H7 (cell line): ENCODE measurements around the gene PRSS2. TPM values are rescaled to one million over a fixed set of nuclear protein-coding genes. Genes with fewer than 3 reads are reported as not detected.

ENCODE experiments used
- DNase-seq: peaks from one replicate; pipeline ENCODE4 v3.0.0; 2012
- H3K27me3 ChIP-seq: 2 replicates; pipeline ENCODE4 v1.6.0; 2011; ENCODE audit warnings: mild to moderate bottlenecking, low read length; ENCODE audit not compliant: control insufficient read depth, insufficient read depth
- H3K36me3 ChIP-seq: replicated peaks from 2 replicates; pipeline ENCODE4 v1.5.1; 2011; ENCODE audit warnings: low read length; ENCODE audit not compliant: control insufficient read depth, insufficient read depth
- H3K4me3 ChIP-seq: 2 replicates; pipeline ENCODE4 v1.5.1; 2011; ENCODE audit warnings: low read depth, mild to moderate bottlenecking, control low read depth, low read length, moderate library complexity; ENCODE audit not compliant: insufficient read depth
- total RNA-seq: library from RNA; depleted of rRNA; stranded (reverse); fragments of >200 nt; shearing (Covaris generic); gene quantifications from 2 replicates; pipeline ENCODE4 v1.2.3, GENCODE V29; 2014

PRSS2 gene
- total RNA-seq, 1 experiment from 2014 or later = 0.97 TPM

DNA sequence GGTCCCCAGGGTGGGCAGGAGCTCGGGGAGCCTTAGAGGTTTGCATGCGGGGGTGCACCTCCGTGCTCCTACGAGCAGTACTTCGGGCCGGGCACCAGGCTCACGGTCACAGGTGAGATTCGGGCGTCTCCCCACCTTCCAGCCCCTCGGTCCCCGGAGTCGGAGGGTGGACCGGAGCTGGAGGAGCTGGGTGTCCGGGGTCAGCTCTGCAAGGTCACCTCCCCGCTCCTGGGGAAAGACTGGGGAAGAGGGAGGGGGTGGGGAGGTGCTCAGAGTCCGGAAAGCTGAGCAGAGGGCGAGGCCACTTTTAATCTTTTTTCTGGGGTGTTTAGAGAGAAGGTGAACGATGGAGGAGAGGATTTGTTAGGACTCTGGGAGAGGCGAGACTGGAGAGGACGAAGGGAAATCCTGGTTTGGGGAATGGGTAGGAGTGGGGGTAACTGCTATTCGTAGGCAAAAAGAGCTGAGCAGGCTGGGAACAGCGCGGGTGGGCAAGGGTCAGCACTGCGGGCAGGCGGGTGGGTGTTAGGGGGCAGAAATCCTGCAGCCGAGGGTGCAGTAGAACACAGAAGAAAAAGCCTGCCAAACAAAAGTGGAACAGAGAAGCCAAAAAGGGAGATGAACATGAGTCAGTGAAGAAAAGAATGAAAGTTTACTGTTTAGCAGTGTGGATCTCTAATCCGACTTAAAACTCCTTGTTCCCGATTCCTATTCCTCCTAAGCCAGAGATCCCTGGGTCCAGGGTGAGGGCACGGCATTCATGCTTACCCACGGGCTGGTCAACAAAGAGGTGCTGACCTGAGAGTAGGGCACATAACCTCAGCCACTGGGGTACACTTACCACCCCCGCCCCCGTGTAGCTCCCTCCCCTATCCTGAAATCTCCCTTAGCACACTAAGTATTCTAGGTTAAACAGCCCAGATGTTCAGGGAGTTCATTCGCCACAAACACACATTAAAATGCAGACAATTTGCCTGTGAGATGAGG lies 26.9 kb downstream of the PRSS2 start:
- DNase-seq = peak; percentile 63
- Histone ChIP-seq H3K27me3 (peaks cover 47% of the 10 kb centered on the region), H3K36me3 (no peaks in the 10 kb centered on the region), H3K4me3 (peak overlapping the region; percentile 47)

DNA sequence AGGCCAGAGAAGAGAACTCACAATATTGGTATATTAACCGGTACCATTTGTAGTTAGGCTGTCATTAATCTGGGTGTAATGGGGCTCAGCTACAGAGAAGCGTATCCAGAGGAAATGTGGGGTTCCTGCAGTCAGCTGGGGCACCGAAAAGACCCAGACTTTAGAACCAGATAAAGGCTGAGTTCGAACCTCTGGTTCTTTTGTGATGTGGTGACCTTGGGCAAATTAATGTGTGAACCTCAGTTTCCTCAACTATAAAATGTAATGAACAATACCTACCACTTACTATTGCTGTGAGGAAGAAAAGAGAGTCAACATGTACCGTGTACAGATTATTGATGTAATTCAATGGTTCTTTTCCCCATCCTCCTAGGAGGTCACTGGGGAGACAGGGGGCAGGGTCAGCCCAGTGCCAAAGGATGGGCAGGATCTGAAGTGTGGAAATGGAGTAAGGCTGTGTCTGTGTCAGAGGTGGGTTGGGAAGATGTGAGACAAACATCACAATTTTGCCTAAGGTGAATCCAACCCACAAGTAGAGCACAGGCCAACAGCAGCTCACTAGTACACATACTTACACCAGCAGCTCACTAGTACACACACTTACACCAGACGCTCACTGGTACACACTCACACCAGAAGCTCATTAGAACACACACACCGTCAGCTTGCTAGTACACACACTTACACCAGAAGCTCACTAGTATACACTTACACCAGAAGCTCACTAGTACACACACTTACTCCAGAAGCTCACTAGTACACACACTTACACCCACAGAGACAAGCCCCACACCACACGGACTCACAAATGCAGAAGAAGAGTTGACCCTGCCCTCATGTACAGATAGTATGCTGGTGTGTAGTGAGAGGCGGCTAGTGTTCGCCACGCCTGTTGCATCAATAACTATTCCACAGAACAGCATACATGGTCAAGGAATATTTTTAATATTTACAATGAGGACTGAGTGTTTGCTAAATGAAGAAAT lies 28.0 kb downstream of the PRSS2 start:
- no peak for DNase-seq
- Histone ChIP-seq H3K27me3 (peaks cover 47% of the 10 kb centered on the region), H3K4me3 (no peak overlapping the region), H3K36me3 (no peaks in the 10 kb centered on the region)

DNA sequence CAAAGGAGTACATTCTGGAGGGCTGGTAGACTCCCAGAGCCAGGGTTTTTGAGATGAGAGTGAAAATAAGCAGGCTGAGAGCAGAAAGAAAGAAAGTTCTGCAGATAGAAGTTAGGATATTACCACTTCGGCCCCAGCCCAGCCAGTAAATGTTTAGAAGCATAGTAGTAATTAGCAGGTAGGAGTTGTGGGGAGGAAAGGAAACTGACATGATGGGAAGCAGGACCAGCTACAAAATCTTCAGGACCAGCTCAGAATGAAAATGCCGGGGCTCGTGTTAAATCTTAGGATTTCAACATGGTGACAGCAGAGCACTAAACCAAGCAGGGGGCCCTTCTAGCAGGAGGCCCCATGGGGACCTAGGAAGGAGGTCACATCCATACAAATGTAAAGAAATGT lies 28.7 kb downstream of the PRSS2 start:
- Histone ChIP-seq H3K4me3 (no peak overlapping the region), H3K36me3 (no peaks in the 10 kb centered on the region), H3K27me3 (peaks cover 47% of the 10 kb centered on the region)
- no peak for DNase-seq

DNA sequence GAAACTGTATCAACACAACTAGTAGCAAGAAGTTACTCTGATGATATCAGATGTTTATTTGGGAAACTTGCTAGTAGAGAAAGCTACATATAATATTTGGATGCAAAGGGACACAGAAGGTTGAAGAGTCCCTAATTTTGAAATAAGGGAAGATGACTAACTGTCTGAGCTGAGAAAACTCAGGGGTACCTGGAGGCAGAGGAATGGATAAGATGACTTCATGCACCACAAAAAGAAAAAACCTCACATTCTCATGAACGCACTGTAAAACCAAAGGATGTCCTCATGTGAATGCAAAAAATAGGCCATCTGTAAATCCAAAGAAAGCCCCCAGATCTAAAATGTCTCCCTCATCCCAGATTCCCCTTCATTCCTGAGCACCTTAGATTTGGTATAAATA lies 29.3 kb downstream of the PRSS2 start:
- no peak overlapping the region for H3K4me3 ChIP-seq
- peaks cover 45% of the 10 kb centered on the region for H3K27me3 ChIP-seq
- no peak for DNase-seq
- H3K36me3 ChIP-seq = no peaks in the 10 kb centered on the region

- Histone ChIP-seq H3K36me3 (no peaks in the 10 kb centered on the region), H3K4me3 (no peak overlapping the region), H3K27me3 (peaks cover 41% of the 10 kb centered on the region)
- DNase-seq = no peak
Observed at GRCh38 chr7:142800699-142801260, 30.0 kb downstream of the PRSS2 start.

DNA sequence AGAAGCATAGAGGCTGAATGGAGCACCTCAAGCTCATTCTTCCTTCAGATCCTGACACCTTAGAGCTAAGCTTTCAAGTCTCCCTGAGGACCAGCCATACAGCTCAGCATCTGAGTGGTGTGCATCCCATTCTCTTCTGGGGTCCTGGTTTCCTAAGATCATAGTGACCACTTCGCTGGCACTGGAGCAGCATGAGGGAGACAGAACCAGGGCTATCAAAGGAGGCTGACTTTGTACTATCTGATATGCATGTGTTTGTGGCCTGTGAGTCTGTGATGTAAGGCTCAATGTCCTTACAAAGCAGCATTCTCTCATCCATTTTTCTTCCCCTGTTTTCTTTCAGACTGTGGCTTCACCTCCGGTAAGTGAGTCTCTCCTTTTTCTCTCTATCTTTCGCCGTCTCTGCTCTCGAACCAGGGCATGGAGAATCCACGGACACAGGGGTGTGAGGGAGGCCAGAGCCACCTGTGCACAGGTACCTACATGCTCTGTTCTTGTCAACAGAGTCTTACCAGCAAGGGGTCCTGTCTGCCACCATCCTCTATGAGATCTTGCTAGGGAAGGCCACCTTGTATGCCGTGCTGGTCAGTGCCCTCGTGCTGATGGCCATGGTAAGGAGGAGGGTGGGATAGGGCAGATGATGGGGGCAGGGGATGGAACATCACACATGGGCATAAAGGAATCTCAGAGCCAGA lies 31.0 kb downstream of the PRSS2 start:
- peaks cover 31% of the 10 kb centered on the region for H3K27me3 ChIP-seq
- H3K36me3 ChIP-seq = no peaks in the 10 kb centered on the region
- no peak overlapping the region for H3K4me3 ChIP-seq
- DNase-seq = no peak

DNA sequence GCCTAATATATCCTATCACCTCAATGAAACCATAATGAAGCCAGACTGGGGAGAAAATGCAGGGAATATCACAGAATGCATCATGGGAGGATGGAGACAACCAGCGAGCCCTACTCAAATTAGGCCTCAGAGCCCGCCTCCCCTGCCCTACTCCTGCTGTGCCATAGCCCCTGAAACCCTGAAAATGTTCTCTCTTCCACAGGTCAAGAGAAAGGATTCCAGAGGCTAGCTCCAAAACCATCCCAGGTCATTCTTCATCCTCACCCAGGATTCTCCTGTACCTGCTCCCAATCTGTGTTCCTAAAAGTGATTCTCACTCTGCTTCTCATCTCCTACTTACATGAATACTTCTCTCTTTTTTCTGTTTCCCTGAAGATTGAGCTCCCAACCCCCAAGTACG lies 31.5 kb downstream of the PRSS2 start:
- Histone ChIP-seq H3K36me3 (no peaks in the 10 kb centered on the region), H3K27me3 (peaks cover 26% of the 10 kb centered on the region), H3K4me3 (no peak overlapping the region)
- DNase-seq = no peak

DNA sequence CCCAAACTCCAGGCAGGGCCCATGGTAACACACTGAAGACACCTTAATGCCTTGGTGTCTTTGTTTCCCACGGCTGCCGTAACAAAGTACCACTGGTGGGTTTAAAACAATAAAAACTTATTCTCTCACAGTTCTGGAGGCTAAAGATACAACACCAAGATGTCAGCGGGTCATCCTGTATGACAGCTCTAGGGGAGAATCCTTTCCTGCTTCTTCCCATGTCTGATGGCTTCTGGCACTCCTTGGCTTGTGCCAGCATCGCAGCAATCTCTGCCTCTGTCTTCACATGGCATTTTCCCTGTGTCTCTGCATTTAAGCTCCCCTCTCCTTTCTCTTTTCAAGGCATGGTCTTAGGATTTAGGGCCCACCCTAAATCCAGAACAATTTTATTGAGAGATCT lies 33.1 kb downstream of the PRSS2 start:
- Histone ChIP-seq H3K36me3 (no peaks in the 10 kb centered on the region), H3K4me3 (no peak overlapping the region), H3K27me3 (peaks cover 10% of the 10 kb centered on the region)
- no peak for DNase-seq

GRCh38 chr7:142804728-142805207 lies 34.0 kb downstream of the PRSS2 start:
- Histone ChIP-seq H3K27me3 (peaks cover 5% of the 10 kb centered on the region), H3K4me3 (no peak overlapping the region), H3K36me3 (no peaks in the 10 kb centered on the region)
- no peak for DNase-seq

- Histone ChIP-seq H3K27me3 (no peaks in the 10 kb centered on the region; the same call in 1 of the 2 replicates), H3K36me3 (no peaks in the 10 kb centered on the region), H3K4me3 (no peak overlapping the region)
- no peak for DNase-seq
Observed at GRCh38 chr7:142805350-142806021, 34.7 kb downstream of the PRSS2 start.

GRCh38 chr7:142806022-142806356 lies 35.2 kb downstream of the PRSS2 start:
- no peak for DNase-seq
- Histone ChIP-seq H3K36me3 (no peaks in the 10 kb centered on the region), H3K27me3 (no peaks in the 10 kb centered on the region; the same call in 1 of the 2 replicates), H3K4me3 (no peak overlapping the region)

- no peaks in the 10 kb centered on the region for H3K36me3 ChIP-seq
- H3K27me3 ChIP-seq = no peaks in the 10 kb centered on the region; the same call in 1 of the 2 replicates
- H3K4me3 ChIP-seq = no peak overlapping the region
- DNase-seq = no peak
Observed at GRCh38 chr7:142806957-142807356, 36.2 kb downstream of the PRSS2 start.

DNA sequence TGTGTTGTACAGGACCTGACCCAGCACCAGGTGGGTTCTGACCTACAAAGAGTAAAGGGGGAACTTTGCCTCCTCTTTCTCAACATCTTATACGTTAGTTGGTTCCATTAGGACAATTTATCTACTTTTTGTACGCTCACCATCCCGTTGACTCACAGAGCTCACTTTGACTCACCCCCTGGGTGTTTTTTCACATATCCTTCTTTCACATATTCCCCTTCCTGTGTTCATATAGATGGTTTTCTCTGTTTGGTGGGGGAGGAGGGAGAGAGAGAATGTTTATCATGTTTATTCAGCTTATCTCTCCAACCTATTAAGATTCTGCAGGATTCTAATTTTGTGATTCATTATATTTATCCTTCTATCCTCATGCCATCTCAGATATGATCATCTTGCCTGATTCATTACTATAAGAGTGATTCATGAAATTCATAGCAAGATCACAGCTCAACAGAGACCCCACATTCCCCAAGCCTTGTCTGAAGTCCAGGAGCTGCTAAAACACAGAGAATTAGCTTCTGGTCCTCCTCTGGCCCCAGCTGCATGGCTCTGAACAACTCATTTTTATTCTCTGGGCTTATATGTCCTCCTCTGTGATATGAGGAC lies 37.2 kb downstream of the PRSS2 start:
- Histone ChIP-seq H3K36me3 (no peaks in the 10 kb centered on the region), H3K27me3 (no peaks in the 10 kb centered on the region; the same call in 1 of the 2 replicates), H3K4me3 (no peak overlapping the region)
- no peak for DNase-seq
